HepG2 (cell line): ENCODE results near the gene MRPS2. TPM values are rescaled to one million over a fixed set of nuclear protein-coding genes. Genes with fewer than 3 reads are reported as not detected.
A peak's percentile ranks its signal among the peaks of the same experiment; 100 is the strongest.

Experiments
- ARNT ChIP-seq: fragments of 450-650 bp; IDR thresholded peaks from 2 replicates; pipeline ENCODE4 v1.6.1; 2017
- HOXA7 ChIP-seq: sonication (generic); formaldehyde crosslinking; IDR thresholded peaks from 2 replicates; pipeline ENCODE4 v1.8.1; 2022; ENCODE audit warnings: mild to moderate bottlenecking, missing genetic modification reagents, moderate library complexity
- ISX ChIP-seq: sonication (generic); formaldehyde crosslinking; conservative IDR thresholded peaks from 2 replicates; pipeline ENCODE4 v1.5.0; 2020; ENCODE audit warnings: missing genetic modification reagents
- KDM5B ChIP-seq: sonication (generic); formaldehyde crosslinking; IDR thresholded peaks from 2 replicates; pipeline ENCODE4 v1.4.0; 2020; ENCODE audit warnings: missing genetic modification reagents, mild to moderate bottlenecking, borderline replicate concordance
- MAX ChIP-seq: IDR thresholded peaks from 2 replicates; pipeline ENCODE4 v1.6.1; 2012; ENCODE audit warnings: inconsistent platforms
- MEIS2 ChIP-seq: sonication (generic); formaldehyde crosslinking; IDR thresholded peaks from 2 replicates; pipeline ENCODE4 v1.9.0; 2021; ENCODE audit warnings: mild to moderate bottlenecking, missing genetic modification reagents
- MTA1 ChIP-seq: sonication (generic); formaldehyde crosslinking; IDR thresholded peaks from 2 replicates; pipeline ENCODE4 v1.4.0; 2020; ENCODE audit warnings: missing genetic modification reagents, mild to moderate bottlenecking, borderline replicate concordance
- NONO ChIP-seq, 2 experiments: fragments of 450-650 bp in 1 of 2; sonication (generic) in 1 of 2; formaldehyde crosslinking in 1 of 2; IDR thresholded peaks in 1 of 2; conservative IDR thresholded peaks in 1 of 2; 2 replicates each; pipeline versions ENCODE4 v1.6.1 to v1.8.0; 2017 to 2022; ENCODE audit warnings: mild to moderate bottlenecking in 1 of 2, missing genetic modification reagents in 1 of 2, moderate library complexity in 1 of 2
- PRDM10 ChIP-seq: sonication (generic); formaldehyde crosslinking; IDR thresholded peaks from 2 replicates; pipeline ENCODE4 v1.4.0; 2020; ENCODE audit warnings: low read depth, missing genetic modification reagents
- RFXAP ChIP-seq: sonication (generic); formaldehyde crosslinking; IDR thresholded peaks from 2 replicates; pipeline ENCODE4 v1.4.0; 2020; ENCODE audit warnings: missing genetic modification reagents, borderline replicate concordance
- RNF2 ChIP-seq: fragments of 450-650 bp; conservative IDR thresholded peaks from 2 replicates; pipeline ENCODE4 v1.6.1; 2016; ENCODE audit warnings: low read depth
- SIN3A ChIP-seq: IDR thresholded peaks from 2 replicates; pipeline ENCODE4 v1.6.1; 2011; ENCODE audit warnings: low read depth, mild to moderate bottlenecking, control low read depth, low read length, borderline replicate concordance
- SNAPC4 ChIP-seq: sonication (generic); formaldehyde crosslinking; IDR thresholded peaks from 2 replicates; pipeline ENCODE4 v1.4.0; 2020; ENCODE audit warnings: mild to moderate bottlenecking, missing genetic modification reagents
- SRSF4 ChIP-seq: fragments of 200-400 bp; formaldehyde crosslinking; IDR thresholded peaks from one replicate; pipeline ENCODE4 v1.6.1; 2018; ENCODE audit warnings: mild to moderate bottlenecking, low read depth, low read length, moderate library complexity; ENCODE audit not compliant: poor library complexity, severe bottlenecking
- SYNCRIP ChIP-seq: fragments of 200-400 bp; formaldehyde crosslinking; IDR thresholded peaks from 2 replicates; pipeline ENCODE4 v1.6.1; 2018; ENCODE audit warnings: mild to moderate bottlenecking, low read depth, low read length; ENCODE audit not compliant: insufficient read depth
- TEF ChIP-seq: sonication (generic); formaldehyde crosslinking; IDR thresholded peaks from 2 replicates; pipeline ENCODE4 v1.5.0; 2020; ENCODE audit warnings: missing genetic modification reagents
- ZFX ChIP-seq: sonication (generic); formaldehyde crosslinking; IDR thresholded peaks from 2 replicates; pipeline ENCODE4 v1.4.0; 2020; ENCODE audit warnings: mild to moderate bottlenecking, low read depth, missing genetic modification reagents, moderate library complexity
- ZNF354B ChIP-seq: sonication (generic); formaldehyde crosslinking; IDR thresholded peaks from 2 replicates; pipeline ENCODE4 v1.8.0; 2022; ENCODE audit warnings: mild to moderate bottlenecking, missing genetic modification reagents
- ZNF788 ChIP-seq: sonication (generic); formaldehyde crosslinking; IDR thresholded peaks from 2 replicates; pipeline ENCODE4 v1.5.0; 2020; ENCODE audit warnings: mild to moderate bottlenecking, missing genetic modification reagents, borderline replicate concordance
- polyA plus RNA-seq, 8 experiments: library from polyadenylated mRNA; depleted of rRNA in 3 of 8; stranded (reverse) in 7 of 8; unstranded in 1 of 8; fragments of >200 nt; fragmentation: Illumina TruSeq in 4 of 8; extraction: Trizol in 4 of 8; gene quantifications; 2 replicates each; pipeline versions ENCODE4 v1.2.1 to v1.2.3, GENCODE V29; 2011 to 2016; ENCODE audit warnings: low read depth in 4 of 8, missing spikeins in 1 of 8, mixed read lengths in 1 of 8; ENCODE audit not compliant: insufficient read depth in 1 of 8
- total RNA-seq, 5 experiments: library from RNA; depleted of rRNA; stranded (reverse); fragments of >200 nt; fragmentation: Illumina TruSeq; extraction: Trizol; gene quantifications; 2 replicates each; pipeline ENCODE4 v1.2.3, GENCODE V29; 2016; ENCODE audit warnings: low read depth in 1 of 5

MRPS2 gene
- total and polyA plus RNA-seq, 2 of the 13 experiments (the other 11 are each of a cell fraction or from before 2014, with no cell fraction given), result 44.4 to 86.7 TPM

- TF ChIP-seq SNAPC4 (CRISPR knock-in tag), result no peak
- 0 out of 2 replicates have a peak, but pooled peaks have one; percentile 41 for TF ChIP-seq ZNF354B (CRISPR knock-in tag)
- peak; percentile 84 for TF ChIP-seq MEIS2 (CRISPR knock-in tag)
- no peak for TF ChIP-seq SYNCRIP
- peak; percentile 28; the same call in 1 of the 2 replicates for TF ChIP-seq SIN3A
- TF ChIP-seq MAX, result peak; percentile 75
- no peak for TF ChIP-seq RNF2
- TF ChIP-seq TEF, result no peak
- peak; percentile 100 for TF ChIP-seq ZFX (CRISPR knock-in tag)
- TF ChIP-seq ARNT, result no peak
- TF ChIP-seq ISX (CRISPR knock-in tag), result no peak
- no peak for TF ChIP-seq PRDM10 (CRISPR knock-in tag)
- TF ChIP-seq KDM5B, result 0 out of 2 replicates have a peak, but pooled peaks have one; percentile 33
- TF ChIP-seq NONO (IDR thresholded peaks at IDR 0.05), result no peak
- peak; percentile 95 for TF ChIP-seq NONO (CRISPR knock-in tag; conservative IDR thresholded peaks at IDR 0.05)
- TF ChIP-seq HOXA7, result peak; percentile 51; the same call in 1 of the 2 replicates
- TF ChIP-seq MTA1, result no peak
- no peak for TF ChIP-seq SRSF4
- TF ChIP-seq ZNF788, result peak; percentile 88; the same call in 1 of the 2 replicates
- TF ChIP-seq RFXAP (CRISPR knock-in tag), result peak; percentile 65; the same call in 1 of the 2 replicates
These were observed at the start of gene MRPS2 (continued) for GRCh38 chr9:135500525-135501260.
